GM19035 (cell line): Measurements from ENCODE around the gene PLEKHA7.

Experiments
- ATAC-seq: cut with Tn5 transposase; IDR thresholded peaks from one replicate; pipeline ENCODE4 v1.9.1; 2021; ENCODE audit not compliant: unreplicated experiment

The PLEKHA7 gene

GRCh38 chr11:16854979-16855378, 159.2 kb downstream of the PLEKHA7 start:
- ATAC-seq: no peak

DNA sequence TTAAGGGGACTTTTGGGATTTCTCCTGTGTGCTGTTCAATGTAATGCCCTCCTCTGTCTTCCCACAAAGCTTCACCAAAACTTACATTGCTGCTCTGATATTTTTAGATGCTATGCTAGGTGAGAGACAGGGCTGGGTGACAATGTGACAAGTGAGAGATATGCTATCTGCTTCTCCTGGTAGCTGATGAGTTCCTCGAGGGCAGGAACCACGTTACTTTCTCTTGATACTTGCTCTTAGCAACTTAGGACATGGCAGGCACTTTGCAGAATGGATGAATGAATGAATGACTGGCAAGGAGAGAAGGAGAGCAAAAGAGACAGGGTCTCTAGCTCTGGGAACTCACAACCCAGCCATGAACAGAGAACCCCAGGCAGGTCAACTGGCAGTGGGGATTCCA, 160.4 kb downstream of the PLEKHA7 start:
- no peak for ATAC-seq

DNA sequence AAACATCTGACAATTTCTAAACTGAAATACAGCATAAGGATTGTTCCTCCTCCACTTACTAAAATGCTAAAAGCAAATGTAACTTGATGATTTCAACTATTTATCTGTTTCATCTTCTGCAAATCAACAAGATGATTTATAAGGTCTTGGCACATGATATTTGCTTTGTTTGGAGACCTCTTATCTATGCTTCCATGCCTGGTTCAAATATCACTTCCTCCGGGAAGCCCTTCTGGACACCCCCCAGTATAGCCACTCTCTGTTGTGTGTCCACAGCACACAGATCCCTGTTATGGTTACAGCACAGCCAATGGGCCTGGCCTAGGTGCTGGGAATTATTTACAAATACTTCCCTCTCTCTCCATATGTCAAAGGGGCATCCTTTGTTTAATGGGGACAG, 160.9 kb downstream of the PLEKHA7 start:
- ATAC-seq: no peak

- no peak for ATAC-seq
Measured at GRCh38 chr11:16846305-16846704, 167.9 kb downstream of the PLEKHA7 start.

GRCh38 chr11:16844268-16844771, 169.9 kb downstream of the PLEKHA7 start:
- ATAC-seq: no peak

GRCh38 chr11:16843294-16843693, 170.9 kb downstream of the PLEKHA7 start:
- ATAC-seq: no peak

GRCh38 chr11:16841984-16842383, 172.2 kb downstream of the PLEKHA7 start:
- ATAC-seq: no peak

GRCh38 chr11:16841481-16841880, 172.7 kb downstream of the PLEKHA7 start:
- ATAC-seq: no peak

GRCh38 chr11:16840951-16841350, 173.3 kb downstream of the PLEKHA7 start:
- ATAC-seq: no peak

GRCh38 chr11:16839821-16840220, 174.4 kb downstream of the PLEKHA7 start:
- ATAC-seq: no peak

- ATAC-seq: no peak
Measured at GRCh38 chr11:16834384-16834783, 179.8 kb downstream of the PLEKHA7 start.

DNA sequence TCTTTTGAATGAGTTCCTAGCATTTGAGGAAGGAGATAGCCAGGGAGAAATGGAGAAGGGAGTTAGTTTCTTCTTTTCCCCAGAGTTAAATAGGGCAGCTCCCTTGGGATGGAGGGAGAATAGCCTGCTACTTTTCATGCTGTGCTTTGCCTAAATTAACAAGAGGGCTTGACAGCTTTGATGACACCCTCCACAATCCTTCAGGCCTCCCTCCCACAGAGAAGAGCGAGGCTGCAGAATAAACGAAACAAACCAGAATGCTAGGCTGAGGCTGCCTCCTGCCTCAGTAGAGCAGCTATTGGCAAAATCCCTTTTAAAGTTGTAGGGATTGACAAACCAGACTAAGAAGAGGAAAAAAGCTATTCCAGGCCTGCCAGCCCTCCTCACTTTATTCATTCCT, 181.2 kb downstream of the PLEKHA7 start:
- no peak for ATAC-seq

DNA sequence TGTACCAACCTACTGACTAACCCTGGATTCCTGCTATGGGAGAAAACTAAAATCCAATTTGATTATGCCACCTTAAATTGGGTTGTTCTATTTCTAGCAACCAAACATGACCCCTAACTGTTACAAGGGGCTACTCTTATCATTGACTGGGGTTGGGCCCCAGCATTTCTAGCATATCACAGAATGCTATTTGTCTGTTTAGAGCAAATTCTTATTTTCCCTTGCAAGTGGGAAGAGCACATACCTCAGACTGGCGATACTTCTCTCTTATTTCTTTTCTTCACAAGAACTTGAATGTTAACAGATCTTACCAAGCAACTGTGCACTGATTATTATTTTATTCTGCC, 182.0 kb downstream of the PLEKHA7 start:
- no peak for ATAC-seq

DNA sequence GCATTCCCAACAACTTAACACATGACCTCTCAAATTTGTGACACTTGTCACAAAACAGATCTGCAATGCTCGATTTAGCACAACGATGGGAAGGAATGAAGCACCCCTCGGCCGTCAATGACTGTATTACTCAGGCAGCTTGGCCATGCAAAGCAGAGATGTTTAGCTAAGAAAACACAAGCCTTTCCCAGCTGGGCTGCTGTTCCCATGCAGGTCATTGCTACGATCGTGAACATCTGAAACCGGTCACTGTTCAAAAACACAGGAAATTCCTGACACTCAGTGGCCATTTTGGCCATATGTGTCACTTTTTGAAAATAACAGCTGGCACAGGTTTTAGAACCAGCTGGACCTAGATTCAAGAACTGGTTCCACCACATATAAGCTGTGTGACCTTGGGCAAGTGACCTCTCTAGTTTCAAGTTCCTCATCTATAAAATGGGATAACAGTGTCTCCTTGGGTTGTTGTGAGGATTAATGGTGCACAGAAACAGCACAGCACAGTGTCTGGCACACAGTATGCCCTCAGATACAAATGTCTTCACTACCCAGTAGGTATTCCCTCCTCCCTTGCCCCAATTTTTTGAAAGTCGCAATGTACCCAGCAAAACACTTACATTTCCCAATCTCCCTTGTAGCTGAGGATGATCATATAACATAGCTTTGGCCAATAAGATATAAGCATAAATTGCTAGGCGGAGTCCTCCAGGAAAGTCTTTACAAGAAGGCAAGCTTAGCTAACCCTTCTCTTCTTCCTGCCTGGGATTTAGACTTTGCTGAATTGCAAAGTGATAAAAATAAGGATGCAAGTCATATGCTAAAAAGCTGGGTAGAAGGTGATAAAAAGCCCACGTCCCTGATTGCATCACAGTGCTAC, 182.7 kb downstream of the PLEKHA7 start:
- ATAC-seq: no peak

GRCh38 chr11:16827139-16827538, 187.1 kb downstream of the PLEKHA7 start:
- no peak for ATAC-seq

DNA sequence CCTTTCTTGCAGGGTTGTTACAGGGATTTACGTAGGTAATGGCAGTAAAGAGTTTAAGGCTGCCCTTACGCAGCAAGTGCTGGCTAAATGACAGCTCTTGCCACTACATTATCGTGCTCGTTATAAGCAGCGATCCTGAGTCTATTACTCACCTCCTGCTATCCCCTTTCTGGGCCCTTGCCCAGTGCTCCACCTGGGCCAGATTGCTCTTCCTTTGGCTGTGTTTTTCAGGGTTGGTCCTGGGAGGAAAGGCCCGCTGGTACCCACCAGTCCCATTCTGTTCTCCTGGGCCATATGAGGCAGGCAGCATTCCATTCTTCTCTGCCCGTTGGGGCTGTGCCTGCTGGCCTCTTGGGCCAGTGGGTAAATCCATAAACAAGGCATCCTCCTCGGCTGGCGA, 188.2 kb downstream of the PLEKHA7 start:
- no peak for ATAC-seq

DNA sequence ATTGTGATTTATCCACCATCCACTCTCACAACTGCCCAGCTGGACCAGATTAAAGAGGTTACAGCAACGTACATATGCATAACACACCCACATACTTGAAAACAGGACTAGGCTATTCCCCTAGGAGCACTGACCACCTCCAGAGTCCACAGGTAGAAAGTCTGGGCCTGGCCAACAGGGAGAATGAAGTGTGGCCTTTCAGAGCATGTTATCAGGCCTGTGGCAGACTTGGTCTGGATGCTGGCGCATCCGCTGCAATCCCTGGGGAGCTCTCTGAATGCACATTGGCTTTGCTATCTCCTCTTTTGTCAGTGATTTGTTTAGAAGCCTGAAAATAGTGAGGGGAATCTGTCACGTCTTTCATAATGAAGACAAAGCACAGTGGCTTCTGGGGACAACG, 189.1 kb downstream of the PLEKHA7 start:
- no peak for ATAC-seq

GRCh38 chr11:16820324-16821092, 193.7 kb downstream of the PLEKHA7 start:
- ATAC-seq: peak; percentile 70

- ATAC-seq: no peak
Measured at GRCh38 chr11:16818284-16818683, 195.9 kb downstream of the PLEKHA7 start.

DNA sequence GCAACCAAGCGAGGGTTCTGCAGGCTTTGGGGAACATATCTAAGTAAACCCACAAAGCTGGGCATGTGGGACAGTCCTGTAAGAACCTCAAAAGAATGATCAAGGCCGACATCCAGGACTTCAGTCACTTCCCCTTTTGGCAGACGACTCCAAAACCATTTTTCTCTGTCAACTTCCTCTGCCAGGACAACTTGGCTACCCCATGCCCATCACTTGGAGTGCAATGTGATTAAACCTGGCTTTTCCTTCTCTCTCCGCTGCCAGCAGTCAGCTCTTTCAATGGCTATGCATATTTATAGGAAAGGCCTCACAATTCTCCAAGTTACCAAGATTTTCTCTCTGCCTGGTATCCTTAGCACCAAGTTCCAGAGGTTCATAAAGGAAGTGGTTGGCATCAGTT, 196.9 kb downstream of the PLEKHA7 start:
- no peak for ATAC-seq

DNA sequence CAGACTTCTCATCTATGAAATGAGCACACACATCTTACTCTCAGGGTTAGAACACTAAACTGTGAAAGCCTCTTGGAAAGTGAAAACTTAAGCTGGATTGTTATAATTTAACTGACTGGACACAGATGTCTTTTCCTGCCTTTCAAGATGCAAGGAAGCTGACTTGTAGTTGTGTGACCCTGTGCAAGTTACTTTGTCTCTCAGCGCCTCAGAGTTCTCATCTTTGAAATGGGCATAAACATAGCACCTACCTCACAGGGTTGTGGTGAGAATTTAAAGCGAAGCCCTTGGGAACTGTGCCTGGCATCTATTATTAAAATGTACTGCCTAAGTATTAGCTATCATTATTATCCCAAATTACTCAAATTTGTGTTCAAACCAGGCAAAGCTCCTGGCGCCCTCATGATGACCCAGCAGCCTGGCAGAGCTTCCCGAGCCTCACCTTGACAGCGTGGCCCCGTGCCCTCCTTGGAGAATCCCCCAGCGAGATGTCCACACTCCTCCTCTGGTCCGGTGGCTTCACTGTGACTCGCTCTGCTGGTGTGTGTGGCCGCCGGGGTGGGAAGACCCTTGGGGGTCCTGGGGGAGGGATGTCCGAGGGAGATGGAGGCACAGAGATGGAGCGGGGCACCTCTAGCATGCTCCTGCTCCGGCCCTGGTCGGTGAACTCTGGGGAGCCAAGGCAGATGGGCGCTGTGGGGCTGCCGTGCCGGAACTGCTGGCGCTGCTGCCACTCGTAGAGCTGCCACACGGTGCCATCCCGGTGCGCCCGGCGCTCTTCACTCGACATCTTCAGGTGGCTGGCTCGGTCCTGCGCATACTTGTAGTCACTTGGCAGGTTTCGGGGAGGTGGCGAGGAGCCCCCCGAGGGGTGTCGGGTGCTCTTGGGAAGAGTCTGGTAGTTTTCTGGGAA, 197.6 kb downstream of the PLEKHA7 start:
- ATAC-seq: no peak
